Ovary (tissue), 9 donors: ENCODE data around the gene RASSF5. TPM values are rescaled to one million over a fixed set of nuclear protein-coding genes. Genes with fewer than 3 reads are reported as not detected.

Experiments
- DNase-seq, 5 donors: peaks; one replicate each; pipeline ENCODE4 v3.0.0-alpha.2; 2019 to 2020
- H3K27ac ChIP-seq, 2 donors: fragments of 200-600 bp; one replicate each; pipeline versions ENCODE4 v1.5.1 to v1.8.0; 2019 to 2022
- H3K27me3 ChIP-seq: fragments of 200-600 bp; one replicate; pipeline ENCODE4 v1.8.0; 2022
- H3K36me3 ChIP-seq: fragments of 200-600 bp; sonication (generic); one replicate; pipeline ENCODE4 v1.5.1; 2019
- H3K4me1 ChIP-seq: one replicate; pipeline ENCODE4 v1.8.1; 2013; ENCODE audit warnings: mild to moderate bottlenecking, moderate library complexity; ENCODE audit not compliant: insufficient read depth
- H3K4me3 ChIP-seq: fragments of 200-600 bp; sonication (generic); one replicate; pipeline ENCODE4 v1.5.1; 2017
- H3K9me3 ChIP-seq, 2 donors: fragments of 200-600 bp in 1 of 2; sonication (generic) in 1 of 2; one replicate each; pipeline versions ENCODE4 v1.5.1 to v1.8.1; 2013 to 2019; ENCODE audit warnings: mild to moderate bottlenecking in 1 of 2, moderate library complexity in 1 of 2
- CTCF ChIP-seq, 3 donors: fragments of 450-650 bp in 2 of 3; fragments of 200-600 bp in 1 of 3; IDR thresholded peaks; one replicate each; pipeline versions ENCODE4 v1.5.1 to v1.8.0; 2016 to 2022; ENCODE audit warnings: antibody characterized with exemption in 3 of 3, mild to moderate bottlenecking in 1 of 3
- EP300 ChIP-seq: sonication (generic); formaldehyde crosslinking; IDR thresholded peaks from one replicate; pipeline ENCODE4 v1.6.1; 2017; ENCODE audit warnings: antibody characterized with exemption
- POLR2A ChIP-seq: fragments of 450-650 bp; IDR thresholded peaks from one replicate; pipeline ENCODE4 v1.6.1; 2017; ENCODE audit warnings: antibody characterized with exemption, mild to moderate bottlenecking, moderate library complexity
- WGBS, 3 donors: extraction: QIAGEN DNeasy Blood & Tissue Kit in 1 of 3; methylation state at CpG; one replicate each; pipeline versions ENCODE4 v1.1.5 to v1.1.7; 2013 to 2017; 5-methylcytosine and 5-hydroxymethylcytosine counted together
- intact Hi-C, 4 donors: fragments of 100-400 bp; cut with DNase I; formaldehyde crosslinking; loops; one replicate each; pipeline versions ENCODE4 v1.11.0 to v1.15.1; 2022 to 2023
- polyA plus RNA-seq, 2 donors: library from polyadenylated mRNA; stranded (reverse); fragments of 200-250 nt in 1 of 2; fragments of 350-450 nt in 1 of 2; fragmentation: Illumina TruSeq in 1 of 2; extraction: RNeasy Lipid Tissue Mini Kit (QIAGEN cat#74804) in 1 of 2; gene quantifications; one replicate each; pipeline ENCODE4 v1.2.3, GENCODE V29; 2013 to 2014
- total RNA-seq, 7 donors: library from RNA; depleted of rRNA in 2 of 7; stranded (reverse); fragments of >200 nt in 2 of 7; fragmentation: NEBNext Ultra II Directional in 3 of 7; extraction: Animal tissue kit (Norgen Biotek cat#: 25700) in 3 of 7; gene quantifications; one replicate each; pipeline versions ENCODE4 v1.1.0 to v1.2.4, GENCODE V29; 2016 to 2023
- donor health status: DM: no; HTN: no; CAD: no; lungs with moderate emphysema.
- donor health status: DM: no; HTN: no; CAD: no.
- donor health status: Bipolar disorder and iron deficiency.
- donor health status: DM: yes; HTN: yes; CAD: no.
- donor health status: DM: no; HTN: no; CAD: no.
- donor health status: DM: yes; HTN: yes; CAD: no.

Gene RASSF5
- total and polyA plus RNA-seq, 9 donors: 1.8 to 11.8 (median 5.3) TPM

DNA sequence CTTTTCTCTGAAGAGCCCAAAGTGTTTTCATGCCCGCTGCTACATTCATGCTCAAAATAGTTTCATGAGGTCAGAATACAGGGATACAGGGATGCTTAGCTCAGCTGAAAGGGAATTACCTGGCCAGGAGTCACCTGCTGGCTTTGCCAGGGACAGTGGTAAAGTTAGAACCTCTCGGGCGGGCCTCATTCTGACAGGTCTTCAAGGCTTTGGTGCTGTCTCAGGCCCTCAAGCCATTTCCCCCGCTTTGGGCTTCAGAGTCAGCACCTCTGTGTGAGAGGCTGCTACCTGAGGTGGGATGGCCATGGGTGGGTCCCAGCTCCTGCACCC is 5.5 kb downstream of the RASSF5 start:
- peak in 1 of 5 donors; percentile 34 for DNase-seq
- WGBS, 3 donors: 88 to 91% (median 88%) methylated on average over 4 of the region's 4 CpGs
- Histone ChIP-seq H3K27ac (no peak overlapping the region), H3K4me1 (peaks cover 7% of the 10 kb centered on the region), H3K9me3 (no peaks in the 10 kb centered on the region), H3K27me3 (no peaks in the 10 kb centered on the region), H3K4me3 (no peak overlapping the region), H3K36me3 (no peaks in the 10 kb centered on the region)
- TF ChIP-seq POLR2A (no peak), EP300 (no peak), CTCF (IDR thresholded peaks at IDR 0.05) (no peak)
- intact Hi-C loops: no loop called here

DNA sequence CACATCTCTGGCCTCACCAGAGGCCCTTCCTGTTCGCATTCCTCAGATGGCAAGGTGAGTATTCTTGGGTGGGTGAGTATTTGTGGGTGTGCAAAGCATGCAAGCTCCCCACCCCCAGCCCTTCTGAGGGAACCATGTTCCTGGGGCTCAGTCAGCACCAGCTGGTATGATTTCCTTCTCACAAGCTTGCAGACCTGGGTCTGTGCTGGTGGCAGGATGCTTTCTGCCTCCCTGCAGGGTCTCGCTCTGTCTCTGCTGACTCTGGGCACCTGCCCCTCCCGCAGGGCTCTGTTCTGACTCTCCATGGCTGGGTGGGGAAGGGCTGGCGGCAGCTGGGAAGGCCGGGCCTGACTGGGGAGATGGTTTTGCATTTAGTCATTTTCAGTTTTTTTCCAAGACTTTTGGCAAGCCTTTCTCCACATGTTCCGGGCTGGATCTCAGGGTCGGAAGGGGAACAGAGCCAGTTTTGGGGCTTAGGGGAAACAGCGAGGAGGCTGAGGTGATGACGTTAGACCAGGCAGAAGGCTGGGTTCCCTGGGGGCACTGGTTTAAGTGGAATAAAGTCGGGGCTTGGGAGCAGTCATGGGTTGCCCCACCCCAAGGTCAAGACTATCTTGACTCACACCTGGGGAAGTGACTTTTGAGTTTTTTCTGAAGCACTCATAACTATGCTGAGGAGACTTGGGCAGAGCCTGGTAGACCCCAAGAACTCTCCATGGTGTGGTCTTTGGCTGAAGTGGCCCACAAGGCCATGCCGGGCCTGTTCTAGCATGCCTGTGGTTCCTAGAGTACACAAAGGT is 6.2 kb downstream of the RASSF5 start:
- no peak overlapping the region for H3K27ac ChIP-seq
- H3K9me3 ChIP-seq: no peaks in the 10 kb centered on the region
- no peak overlapping the region for H3K4me3 ChIP-seq
- H3K27me3 ChIP-seq: no peaks in the 10 kb centered on the region
- peak; percentile 76 to 84 (median 81) for DNase-seq
- no peaks in the 10 kb centered on the region for H3K36me3 ChIP-seq
- 18 to 20% (median 19%) methylated on average over 11 of the region's 11 CpGs for WGBS, 3 donors
- H3K4me1 ChIP-seq: peaks cover 7% of the 10 kb centered on the region
- intact Hi-C loops: no loop called here
- no peak for TF ChIP-seq CTCF (IDR thresholded peaks at IDR 0.05)
- no peak for TF ChIP-seq POLR2A
- TF ChIP-seq EP300: no peak

DNA sequence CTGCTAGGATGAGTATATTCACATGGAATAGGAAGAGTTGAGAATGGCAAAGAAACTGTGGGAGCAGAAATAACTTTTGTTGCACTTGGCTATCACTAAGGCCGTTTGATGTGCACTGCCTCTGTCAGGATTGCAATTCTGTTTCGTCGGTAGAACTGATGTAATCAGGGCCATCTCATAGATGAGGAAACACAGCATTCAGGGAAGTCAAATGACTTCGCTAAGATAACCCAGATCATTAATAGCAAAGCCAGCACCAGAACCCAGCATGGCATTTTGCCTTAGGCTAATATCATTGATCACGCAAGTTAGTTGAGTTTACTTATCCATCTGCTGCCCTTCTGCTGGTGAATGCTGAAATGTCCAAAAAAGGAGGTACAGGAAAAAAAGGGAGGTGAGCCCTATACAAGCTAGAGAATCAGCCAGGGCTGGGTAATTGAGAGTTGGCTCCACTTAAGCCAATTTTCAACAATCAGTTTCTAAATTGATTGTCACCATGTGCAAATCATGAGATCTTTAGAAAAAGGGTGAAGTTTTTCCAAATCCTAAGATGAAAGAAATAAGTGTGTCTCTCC is 7.6 kb downstream of the RASSF5 start:
- Histone ChIP-seq H3K4me3 (no peak overlapping the region), H3K4me1 (peaks cover 7% of the 10 kb centered on the region), H3K27me3 (no peaks in the 10 kb centered on the region), H3K27ac (no peak overlapping the region), H3K36me3 (no peaks in the 10 kb centered on the region), H3K9me3 (no peaks in the 10 kb centered on the region)
- TF ChIP-seq POLR2A (no peak), CTCF (IDR thresholded peaks at IDR 0.05) (no peak), EP300 (no peak)
- 79 to 84% (median 82%) methylated on average over 5 of the region's 5 CpGs for WGBS, 3 donors
- intact Hi-C loops: no loop called here
- no peak for DNase-seq

DNA sequence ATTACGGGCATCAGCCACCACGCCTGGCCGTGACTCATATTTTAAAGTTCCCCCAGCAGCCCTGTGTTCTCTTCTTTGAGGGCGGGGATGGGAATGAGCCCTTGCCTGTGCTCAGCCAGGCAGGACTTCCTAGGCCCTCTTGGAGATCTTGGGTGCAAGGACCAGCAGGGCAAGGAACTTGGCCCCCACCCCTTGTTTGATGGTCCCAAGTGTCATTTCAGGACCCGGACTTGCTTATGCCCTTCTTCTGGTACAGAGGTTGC is 9.3 kb downstream of the RASSF5 start:
- Histone ChIP-seq H3K36me3 (no peaks in the 10 kb centered on the region), H3K27me3 (no peaks in the 10 kb centered on the region), H3K9me3 (no peaks in the 10 kb centered on the region), H3K27ac (no peak overlapping the region), H3K4me3 (no peak overlapping the region), H3K4me1 (peaks cover 7% of the 10 kb centered on the region)
- intact Hi-C loops: no loop called here
- WGBS, 3 donors: 80 to 90% (median 81%) methylated on average over 5 of the region's 5 CpGs
- no peak for DNase-seq
- TF ChIP-seq CTCF (IDR thresholded peaks at IDR 0.05): no peak
- no peak for TF ChIP-seq EP300
- TF ChIP-seq POLR2A: no peak
